ENCODE results near the gene NEDD4L.

NEDD4L gene

DNA sequence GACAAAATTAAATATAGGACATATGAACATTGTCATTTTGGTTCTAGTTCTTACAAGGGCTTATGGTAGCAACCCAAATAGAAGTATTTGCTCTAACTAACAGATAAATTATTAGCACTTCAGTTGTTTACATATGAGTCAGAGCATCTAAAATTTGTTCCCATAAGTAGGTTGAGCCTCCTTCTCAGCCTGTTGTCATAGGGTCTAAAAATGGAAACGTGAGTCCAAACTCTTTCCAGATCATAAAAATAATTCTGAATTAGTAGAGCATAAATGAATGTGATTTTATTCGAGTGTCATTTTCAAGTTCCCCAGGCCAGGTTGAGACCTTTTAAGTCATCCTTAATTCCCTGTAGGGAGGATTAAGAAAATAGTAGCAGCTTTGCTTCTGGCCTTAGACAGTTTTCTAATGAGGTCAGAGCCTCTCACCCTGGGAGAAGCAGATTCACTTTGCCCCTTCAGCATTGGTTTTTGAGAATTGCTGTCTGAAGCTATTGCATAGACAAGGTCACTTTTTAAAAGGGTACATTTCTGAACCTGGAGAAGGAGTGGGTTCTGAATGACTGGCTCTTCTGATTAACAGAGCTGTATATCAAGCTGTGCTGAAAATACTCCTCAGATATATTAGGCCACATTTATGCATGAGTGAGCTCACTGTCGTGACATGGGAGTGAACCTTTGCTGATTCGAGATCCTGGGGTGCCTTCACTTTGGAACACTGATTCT, 164.3 kb downstream of the NEDD4L start:
- no peak overlapping the region for H3K27ac ChIP-seq (ENCODE audit: low read depth, low read length)
- no peak overlapping the region for H2AFZ ChIP-seq (ENCODE audit: low read depth, low read length, severe bottlenecking)
- no peak overlapping the region for H3K4me3 ChIP-seq (ENCODE audit: insufficient read depth, low read length, poor library complexity, severe bottlenecking)
- H3K27me3 ChIP-seq (ENCODE audit: low read length) = no peaks in the 10 kb centered on the region
- no peaks in the 10 kb centered on the region for H4K20me1 ChIP-seq (ENCODE audit: low read depth, low read length)
- no peaks in the 10 kb centered on the region for H3K9me2 ChIP-seq (replicated peaks; ENCODE audit: insufficient read depth, low read length)
- no peaks in the 10 kb centered on the region for H3K36me3 ChIP-seq (ENCODE audit: low read length)
- H3F3A ChIP-seq (ENCODE audit: insufficient read depth) = no peaks in the 10 kb centered on the region
- no peaks in the 10 kb centered on the region for H3K79me2 ChIP-seq (ENCODE audit: insufficient read depth, low read length)
- no peaks in the 10 kb centered on the region for H3K9me3 ChIP-seq (ENCODE audit: insufficient read depth, low read length)
- H3K4me2 ChIP-seq (ENCODE audit: low read depth, low read length, poor library complexity, severe bottlenecking) = no peak overlapping the region
- no peak for TF ChIP-seq EZH2phosphoT487 (conservative IDR thresholded peaks at IDR 0.05; ENCODE audit: low read length)
- TF ChIP-seq, protein P1, sequence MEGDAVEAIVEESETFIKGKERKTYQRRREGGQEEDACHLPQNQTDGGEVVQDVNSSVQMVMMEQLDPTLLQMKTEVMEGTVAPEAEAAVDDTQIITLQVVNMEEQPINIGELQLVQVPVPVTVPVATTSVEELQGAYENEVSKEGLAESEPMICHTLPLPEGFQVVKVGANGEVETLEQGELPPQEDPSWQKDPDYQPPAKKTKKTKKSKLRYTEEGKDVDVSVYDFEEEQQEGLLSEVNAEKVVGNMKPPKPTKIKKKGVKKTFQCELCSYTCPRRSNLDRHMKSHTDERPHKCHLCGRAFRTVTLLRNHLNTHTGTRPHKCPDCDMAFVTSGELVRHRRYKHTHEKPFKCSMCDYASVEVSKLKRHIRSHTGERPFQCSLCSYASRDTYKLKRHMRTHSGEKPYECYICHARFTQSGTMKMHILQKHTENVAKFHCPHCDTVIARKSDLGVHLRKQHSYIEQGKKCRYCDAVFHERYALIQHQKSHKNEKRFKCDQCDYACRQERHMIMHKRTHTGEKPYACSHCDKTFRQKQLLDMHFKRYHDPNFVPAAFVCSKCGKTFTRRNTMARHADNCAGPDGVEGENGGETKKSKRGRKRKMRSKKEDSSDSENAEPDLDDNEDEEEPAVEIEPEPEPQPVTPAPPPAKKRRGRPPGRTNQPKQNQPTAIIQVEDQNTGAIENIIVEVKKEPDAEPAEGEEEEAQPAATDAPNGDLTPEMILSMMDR (IDR thresholded peaks at IDR 0.05; ENCODE audit: insufficient read depth, low read length, poor library complexity, severe bottlenecking) = no peak
- H3K9ac ChIP-seq (ENCODE audit: low read length) = no peak overlapping the region

DNA sequence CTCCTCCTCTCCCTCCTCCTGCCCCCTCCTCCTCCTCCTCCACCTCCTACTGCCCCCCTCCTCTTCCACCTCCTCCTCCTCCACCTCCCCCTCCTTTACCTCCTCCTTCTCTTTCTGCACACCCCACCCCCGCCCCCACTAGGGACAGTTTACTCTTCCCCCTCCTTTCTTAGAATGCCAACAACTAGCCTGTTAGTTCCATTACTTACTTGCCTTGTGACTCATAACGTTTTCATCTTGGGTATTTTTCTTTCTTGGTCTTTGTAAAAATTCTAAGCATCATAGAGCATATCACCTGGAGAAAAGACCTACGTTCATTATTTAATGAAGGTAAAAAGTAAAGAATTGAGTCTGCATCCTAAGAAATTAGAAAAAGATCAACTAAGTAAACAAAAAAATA, 165.3 kb downstream of the NEDD4L start:
- TF ChIP-seq, protein P1 (IDR thresholded peaks at IDR 0.05; ENCODE audit: insufficient read depth, low read length, poor library complexity, severe bottlenecking) = no peak
- no peak for TF ChIP-seq EZH2phosphoT487 (conservative IDR thresholded peaks at IDR 0.05; ENCODE audit: low read length)
- Histone ChIP-seq H3K9me3 (ENCODE audit: insufficient read depth, low read length) (no peaks in the 10 kb centered on the region), H3K4me2 (ENCODE audit: low read depth, low read length, poor library complexity, severe bottlenecking) (no peak overlapping the region), H3F3A (ENCODE audit: insufficient read depth) (no peaks in the 10 kb centered on the region), H4K20me1 (ENCODE audit: low read depth, low read length) (no peaks in the 10 kb centered on the region), H3K9me2 (replicated peaks; ENCODE audit: insufficient read depth, low read length) (no peaks in the 10 kb centered on the region), H3K36me3 (ENCODE audit: low read length) (no peaks in the 10 kb centered on the region), H2AFZ (ENCODE audit: low read depth, low read length, severe bottlenecking) (no peak overlapping the region), H3K79me2 (ENCODE audit: insufficient read depth, low read length) (no peaks in the 10 kb centered on the region), H3K4me3 (ENCODE audit: insufficient read depth, low read length, poor library complexity, severe bottlenecking) (no peak overlapping the region), H3K27me3 (ENCODE audit: low read length) (no peaks in the 10 kb centered on the region), H3K9ac (ENCODE audit: low read length) (no peak overlapping the region), H3K27ac (ENCODE audit: low read depth, low read length) (no peak overlapping the region)

DNA sequence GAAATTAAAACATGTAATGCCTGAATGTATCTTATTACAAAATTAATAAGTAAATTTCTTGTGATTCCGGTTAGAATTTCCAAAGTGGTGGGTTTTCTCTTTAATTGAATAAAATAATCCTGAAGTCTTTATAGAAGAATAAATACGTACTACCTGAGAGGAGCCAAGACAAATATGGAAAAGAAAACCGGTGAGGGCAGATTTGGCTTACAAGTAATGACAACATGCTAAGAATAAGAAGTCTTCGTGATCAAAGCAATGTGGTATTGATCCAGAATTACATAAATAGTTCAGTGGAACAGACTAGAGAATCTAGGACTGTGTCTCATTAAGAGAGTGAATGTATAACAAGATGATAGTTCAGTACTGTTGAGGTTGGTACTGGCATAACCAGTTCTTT, 167.5 kb downstream of the NEDD4L start:
- no peak overlapping the region for H3K4me2 ChIP-seq (ENCODE audit: low read depth, low read length, poor library complexity, severe bottlenecking)
- no peaks in the 10 kb centered on the region for H3K9me2 ChIP-seq (replicated peaks; ENCODE audit: insufficient read depth, low read length)
- no peak overlapping the region for H3K27ac ChIP-seq (ENCODE audit: low read depth, low read length)
- H3K4me3 ChIP-seq (ENCODE audit: insufficient read depth, low read length, poor library complexity, severe bottlenecking) = no peak overlapping the region
- H4K20me1 ChIP-seq (ENCODE audit: low read depth, low read length) = peaks cover 5% of the 10 kb centered on the region; the same call in 1 of the 2 replicates
- H3K27me3 ChIP-seq (ENCODE audit: low read length) = no peaks in the 10 kb centered on the region
- no peak for TF ChIP-seq EZH2phosphoT487 (conservative IDR thresholded peaks at IDR 0.05; ENCODE audit: low read length)
- TF ChIP-seq, protein P1 (IDR thresholded peaks at IDR 0.05; ENCODE audit: insufficient read depth, low read length, poor library complexity, severe bottlenecking) = no peak
- no peaks in the 10 kb centered on the region for H3F3A ChIP-seq (ENCODE audit: insufficient read depth)
- no peak overlapping the region for H2AFZ ChIP-seq (ENCODE audit: low read depth, low read length, severe bottlenecking)
- H3K9me3 ChIP-seq (ENCODE audit: insufficient read depth, low read length) = no peaks in the 10 kb centered on the region
- H3K9ac ChIP-seq (ENCODE audit: low read length) = no peak overlapping the region
- H3K79me2 ChIP-seq (ENCODE audit: insufficient read depth, low read length) = no peaks in the 10 kb centered on the region
- no peaks in the 10 kb centered on the region for H3K36me3 ChIP-seq (ENCODE audit: low read length)
